Posterior cingulate gyrus (tissue), 11 donors: ENCODE measurements around the gene NNAT.
A peak's percentile ranks its signal among the peaks of the same experiment; 100 is the strongest.
"Not testable (repeated sequence)": the region's sequence is repeated elsewhere in the genome, so short reads cannot be mapped to it uniquely, and the experiment has no call there.

Experiments used
- DNase-seq, 10 donors: peaks; one replicate each; pipeline versions ENCODE4 v3.0.0 to v3.0.0-alpha.2; 2020 to 2021; ENCODE audit warnings: mixed read lengths in 3 of 10
- intact Hi-C: fragments of 100-400 bp; cut with DNase I; formaldehyde crosslinking; loops from one replicate; pipeline ENCODE4 v1.15.1; 2023

NNAT gene, protein sequence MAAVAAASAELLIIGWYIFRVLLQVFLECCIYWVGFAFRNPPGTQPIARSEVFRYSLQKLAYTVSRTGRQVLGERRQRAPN

DNA sequence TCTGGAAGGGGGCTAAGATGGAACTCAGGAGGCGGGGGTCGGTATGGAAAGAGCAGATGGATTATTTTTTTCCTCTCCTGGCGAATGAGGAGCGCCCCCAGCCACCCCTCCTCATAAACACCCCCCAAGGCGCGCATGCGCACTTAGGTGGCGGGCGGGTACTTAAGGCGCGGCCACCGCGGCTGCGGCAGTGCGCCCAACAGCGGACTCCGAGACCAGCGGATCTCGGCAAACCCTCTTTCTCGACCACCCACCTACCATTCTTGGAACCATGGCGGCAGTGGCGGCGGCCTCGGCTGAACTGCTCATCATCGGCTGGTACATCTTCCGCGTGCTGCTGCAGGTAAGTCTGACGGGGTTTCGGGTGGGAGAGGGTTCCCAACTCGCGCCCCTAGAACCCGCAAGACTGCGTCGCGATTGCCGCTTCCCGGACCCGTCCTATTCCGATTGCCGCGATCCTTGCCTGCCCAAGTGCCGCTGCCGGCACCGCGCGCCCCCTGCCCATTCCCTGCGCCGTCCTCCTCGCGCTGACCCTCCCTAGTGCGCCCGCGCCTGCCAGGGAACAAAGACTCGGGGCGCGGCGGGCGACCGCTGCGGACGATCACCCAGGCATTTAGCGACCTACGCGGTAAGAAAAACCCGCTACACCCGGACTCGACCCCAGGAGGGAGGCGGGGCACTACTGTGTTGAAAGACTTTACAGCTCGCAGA is at the start of gene NNAT:
Gene NNAT (plus strand): TSS at position 190 of the 711 bp plus-strand sequence. CDS start 82 bp downstream, at position 272.
- intact Hi-C loops = loop anchor here (5.0 kb wide), 1 partner anchor 114 kb away; no protein-coding TSS in a partner anchor
- peak in 7 of 10 donors; percentile 40 to 94 (median 54) for DNase-seq

DNA sequence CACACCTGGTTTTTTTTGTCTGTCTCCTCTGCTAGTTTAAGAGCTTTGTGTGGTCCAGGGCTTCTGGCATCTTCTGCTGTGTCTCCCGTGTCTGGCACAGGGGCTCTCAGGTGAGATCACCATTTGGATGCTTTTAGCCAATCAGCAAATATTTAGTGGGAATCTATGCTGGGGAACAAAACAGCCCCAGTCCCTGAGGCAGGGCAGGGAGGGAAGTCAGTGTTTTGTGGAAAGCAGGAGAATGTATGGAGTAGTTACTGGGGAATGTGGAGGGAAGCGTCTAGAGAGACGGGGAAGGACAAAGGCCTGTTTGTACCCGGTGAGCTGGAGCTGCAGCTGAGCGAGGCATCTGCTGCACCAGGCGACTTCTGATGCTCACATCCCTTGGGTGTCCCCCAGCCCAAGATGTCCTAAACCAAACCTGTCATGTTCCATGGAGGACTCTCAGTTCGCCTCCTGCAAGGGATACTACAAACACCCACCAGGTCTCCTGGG is 49.3 kb upstream of the NNAT start:
- intact Hi-C loops = no loop called here

DNA sequence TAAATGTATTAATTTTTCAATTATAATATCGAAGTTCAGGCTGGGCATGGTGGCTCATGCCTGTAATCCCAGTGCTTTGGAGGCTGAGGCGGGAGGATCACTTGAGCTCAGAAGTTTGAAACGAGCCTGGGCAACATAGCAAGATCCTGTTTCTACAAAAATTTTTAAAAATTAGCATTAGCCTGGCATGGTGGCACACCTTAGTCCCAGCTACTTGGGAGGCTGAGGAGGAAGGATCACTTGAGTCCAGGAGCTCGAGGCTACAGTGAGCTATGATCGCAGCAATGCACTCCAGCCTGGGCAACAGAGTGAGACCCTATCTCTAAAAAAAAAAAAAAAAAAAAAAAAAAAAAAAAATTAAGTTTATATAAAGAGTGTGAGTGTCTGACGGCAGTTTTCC is 48.6 kb upstream of the NNAT start:
- intact Hi-C loops, DNase-seq: not testable (repeated sequence)

More for the DNA sequence above, 49.3 kb upstream of the NNAT start:
- no peak for DNase-seq

DNA sequence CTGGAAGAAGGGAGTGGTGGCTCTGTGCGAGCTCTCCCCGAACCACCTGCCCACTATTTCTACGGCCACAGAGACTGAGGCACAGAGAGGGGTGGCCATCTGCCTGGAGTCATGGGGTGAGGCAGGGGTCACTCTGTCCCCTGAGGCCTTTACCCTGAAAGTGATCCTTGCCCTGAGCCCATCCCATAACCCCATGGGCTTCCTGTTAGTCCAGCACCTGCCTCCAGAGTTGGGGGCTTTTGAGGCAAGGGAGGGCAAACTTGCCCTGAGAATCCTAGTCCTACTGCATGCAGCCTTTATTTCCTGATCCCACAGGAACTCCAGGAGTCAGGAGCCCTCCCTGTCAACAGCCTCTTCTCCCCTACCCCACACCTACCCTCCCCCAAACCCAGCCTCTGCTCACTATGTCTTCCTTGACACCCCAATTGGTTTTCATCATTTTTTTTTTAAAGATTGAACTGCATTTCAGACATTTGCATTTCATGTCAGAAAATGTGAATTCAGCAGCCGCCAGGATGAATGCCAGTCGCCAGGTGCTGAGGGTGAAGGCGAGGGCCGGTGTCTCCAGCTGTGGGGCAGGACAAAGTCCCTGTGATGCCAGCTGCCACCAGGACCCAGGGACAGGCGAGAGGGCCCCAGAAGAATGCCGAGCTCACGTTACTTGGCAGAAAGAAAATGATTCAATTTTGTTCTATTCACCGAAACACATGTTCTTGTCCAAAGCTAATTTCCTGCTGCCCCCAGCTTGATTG is 47.6 kb upstream of the NNAT start:
- DNase-seq = no peak
- intact Hi-C loops = no loop called here

DNA sequence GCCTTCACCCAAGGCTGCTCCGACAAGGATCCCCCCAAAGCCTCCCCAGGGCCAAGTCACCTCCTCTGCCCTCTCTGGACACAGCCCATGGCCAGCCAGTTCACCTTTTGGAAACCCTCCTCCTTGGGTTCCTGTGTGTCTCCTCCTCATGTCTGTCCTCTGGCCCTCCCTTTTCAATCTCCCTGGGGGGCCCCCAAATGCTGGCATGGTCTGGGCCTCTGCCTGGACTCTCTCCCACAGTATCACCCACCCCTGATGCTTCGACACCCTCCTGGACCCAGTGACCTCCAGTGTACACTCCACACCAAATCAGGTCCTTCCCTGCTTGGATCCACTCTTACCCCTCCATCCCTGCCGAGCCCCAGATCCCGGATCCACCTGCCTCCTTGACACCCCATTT is 46.7 kb upstream of the NNAT start:
- intact Hi-C loops = no loop called here
- no peak for DNase-seq

DNA sequence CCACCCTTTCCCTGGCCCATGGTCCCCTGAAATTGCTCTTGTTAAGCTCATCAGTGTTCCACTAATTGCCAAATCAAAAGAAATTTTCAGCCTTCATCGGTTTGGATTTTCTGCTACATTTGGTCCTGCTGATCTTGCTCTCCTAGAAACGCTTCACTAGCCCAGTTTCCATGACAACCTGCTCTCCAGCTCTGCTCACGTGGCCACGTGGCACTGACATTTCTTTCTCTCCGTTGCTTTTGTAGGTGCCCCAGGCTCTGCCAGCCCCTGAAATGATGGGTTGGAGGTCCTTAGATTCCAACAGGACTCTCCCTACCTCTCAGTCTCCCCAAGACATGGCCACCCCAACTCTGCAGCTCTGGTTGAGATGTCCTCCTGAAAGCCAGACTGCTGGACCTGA is 45.8 kb upstream of the NNAT start:
- DNase-seq = peak in 9 of 10 donors; percentile 25 to 93 (median 62)

DNA sequence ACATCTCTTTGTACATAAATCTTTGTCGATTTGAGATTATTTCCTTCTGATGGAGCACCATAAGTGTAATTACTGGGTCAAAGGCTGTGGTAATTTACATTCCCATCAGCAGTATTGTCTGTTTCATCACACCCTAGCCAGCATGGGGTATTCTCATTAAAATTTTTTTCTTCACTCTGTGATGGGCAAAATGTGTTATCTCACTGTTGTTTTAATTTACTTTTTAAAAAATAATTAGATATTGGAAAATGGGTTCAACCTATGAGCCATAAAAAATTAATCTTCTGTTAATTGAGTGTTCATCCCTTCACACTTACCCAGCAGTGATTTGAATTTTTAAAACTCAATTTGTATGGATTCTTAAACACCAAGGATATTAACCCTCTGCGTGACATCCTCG is 44.0 kb upstream of the NNAT start:
- intact Hi-C loops = no loop called here
- DNase-seq = no peak

More for the DNA sequence above, 45.8 kb upstream of the NNAT start:
- intact Hi-C loops = no loop called here

DNA sequence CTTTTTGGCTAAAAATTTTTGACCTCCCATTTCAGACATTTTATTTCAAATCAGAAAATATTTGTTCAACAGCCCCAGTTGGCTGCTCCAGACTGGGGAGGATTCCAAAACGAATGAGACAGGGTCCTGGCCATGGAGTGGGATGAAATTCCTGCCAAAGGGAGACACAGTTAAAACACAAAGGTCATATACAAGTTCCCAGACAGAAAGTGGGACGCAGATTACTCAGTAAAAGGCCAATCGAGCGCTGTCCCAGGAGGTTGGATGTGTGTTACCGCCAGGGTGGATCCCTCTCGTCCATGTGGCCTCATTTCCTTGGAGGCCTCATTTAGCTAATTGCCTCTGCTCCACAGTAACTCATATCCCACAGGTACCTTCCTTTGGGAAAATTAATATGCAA is 41.8 kb upstream of the NNAT start:
- DNase-seq = no peak
- intact Hi-C loops = no loop called here

DNA sequence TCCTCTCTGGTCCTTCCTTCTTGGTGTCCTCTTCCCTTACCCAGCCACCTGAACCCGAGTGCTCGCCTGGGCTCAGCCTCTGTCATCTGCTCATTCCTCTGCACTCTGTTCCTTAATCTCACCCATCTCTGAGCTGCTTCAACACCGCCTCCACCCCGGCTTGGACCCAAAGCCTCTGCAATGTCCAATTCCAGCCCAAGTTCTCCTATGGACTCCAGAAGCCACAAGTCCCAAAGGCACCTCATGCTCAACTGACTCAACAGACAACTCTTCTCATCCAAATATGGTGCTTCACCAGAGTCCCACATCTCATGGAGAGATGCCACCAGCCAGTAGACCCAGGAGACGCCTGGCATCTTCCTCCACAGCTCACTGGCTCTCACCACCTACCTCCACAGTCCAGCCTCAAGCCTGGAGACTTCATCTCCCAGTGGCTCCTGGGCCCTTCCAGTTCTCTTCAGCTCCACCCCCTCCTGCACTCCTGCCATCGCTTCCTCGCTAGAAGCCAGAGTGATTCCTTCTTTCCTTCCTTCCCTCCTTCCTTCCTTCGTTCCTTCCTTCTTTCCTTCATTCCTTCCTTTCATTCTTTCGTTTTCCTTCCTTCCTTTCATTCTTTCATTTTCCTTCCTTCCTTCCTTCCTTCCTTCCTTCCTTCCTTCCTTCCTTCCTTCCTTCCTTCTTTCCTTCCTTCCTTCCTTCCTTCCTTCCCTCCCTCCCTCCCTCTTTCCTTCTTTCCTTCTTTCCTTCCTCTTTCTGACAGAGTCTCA is 40.9 kb upstream of the NNAT start:
- no peak for DNase-seq
- intact Hi-C loops = no loop called here

DNA sequence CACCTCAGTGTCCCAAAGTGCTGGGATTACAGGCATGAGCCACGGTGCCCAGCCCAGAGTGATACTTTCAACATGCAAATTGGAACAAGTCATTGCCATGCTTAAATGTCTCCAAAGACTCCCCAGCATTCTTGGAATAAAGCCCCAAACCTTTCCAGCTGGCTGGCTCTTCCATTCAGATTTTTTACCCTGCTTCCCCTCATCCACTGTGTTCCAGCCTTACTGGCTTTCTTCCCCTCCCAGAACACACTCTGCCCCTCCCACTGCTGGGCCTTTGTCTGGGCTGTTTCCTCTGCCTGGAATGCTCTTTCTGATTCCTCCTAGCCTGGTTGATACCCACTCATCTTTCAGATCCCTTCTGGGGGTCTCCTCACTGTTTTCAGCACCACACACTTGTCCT is 40.1 kb upstream of the NNAT start:
- no peak for DNase-seq
- intact Hi-C loops = no loop called here

DNA sequence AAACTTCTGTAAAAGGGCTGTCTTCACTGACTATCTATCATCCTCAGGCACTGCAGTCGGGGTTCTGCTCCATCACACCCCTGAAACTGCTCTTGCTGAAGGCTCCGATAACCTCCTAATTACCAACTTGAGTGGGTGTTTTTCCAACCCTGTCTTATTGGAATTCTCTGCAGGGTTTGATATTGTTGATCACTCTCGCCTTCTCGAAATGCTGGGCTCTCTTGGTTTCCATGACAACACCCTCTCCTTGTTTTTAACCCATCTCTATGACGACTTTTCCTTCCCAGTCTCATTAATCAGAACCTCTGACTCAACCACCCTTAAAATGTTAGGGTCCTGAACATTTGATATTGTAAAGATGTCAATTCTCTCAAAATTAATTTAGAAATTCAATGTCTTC is 39.4 kb upstream of the NNAT start:
- intact Hi-C loops = no loop called here
- DNase-seq = no peak

DNA sequence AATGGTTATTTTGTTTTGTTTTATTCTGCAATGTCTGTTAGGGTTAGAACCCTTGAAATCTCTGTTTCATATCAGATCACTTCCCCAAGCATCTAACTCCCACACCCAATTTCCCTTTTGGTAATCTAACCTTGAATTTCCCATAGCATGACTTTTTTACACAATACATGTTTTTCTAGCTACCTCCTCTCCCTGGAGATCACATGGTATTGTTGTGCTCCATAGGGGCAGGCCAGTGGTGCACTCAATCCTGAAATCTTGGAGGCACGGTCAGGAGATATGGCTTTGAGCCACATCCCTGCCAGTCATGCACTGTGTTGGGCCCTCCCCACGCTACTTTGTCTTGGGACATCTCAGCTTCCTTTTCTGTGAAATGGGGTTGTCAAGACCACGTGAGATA is 36.7 kb upstream of the NNAT start:
- intact Hi-C loops = no loop called here
- DNase-seq = no peak

DNA sequence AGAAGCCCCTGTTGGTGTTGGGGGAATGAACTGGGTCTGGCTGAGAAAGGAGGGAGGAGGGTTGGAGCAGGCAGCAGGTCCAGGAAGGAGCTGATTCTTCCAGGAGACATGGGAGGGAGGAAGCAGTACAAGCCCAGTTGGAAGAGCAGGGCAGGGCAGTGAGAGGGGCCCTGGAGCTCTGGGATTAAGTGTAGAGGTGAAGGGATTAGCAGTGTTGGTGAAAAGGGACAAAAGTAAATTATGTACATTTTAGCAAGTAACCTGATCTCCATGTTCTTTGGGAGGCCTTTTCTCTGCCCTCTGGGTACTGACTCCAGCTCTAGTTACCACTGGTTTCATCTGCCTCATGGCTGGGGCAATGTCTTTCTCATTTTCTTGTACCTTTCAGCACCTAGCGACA is 34.8 kb upstream of the NNAT start:
- intact Hi-C loops, DNase-seq: not testable (repeated sequence)

DNA sequence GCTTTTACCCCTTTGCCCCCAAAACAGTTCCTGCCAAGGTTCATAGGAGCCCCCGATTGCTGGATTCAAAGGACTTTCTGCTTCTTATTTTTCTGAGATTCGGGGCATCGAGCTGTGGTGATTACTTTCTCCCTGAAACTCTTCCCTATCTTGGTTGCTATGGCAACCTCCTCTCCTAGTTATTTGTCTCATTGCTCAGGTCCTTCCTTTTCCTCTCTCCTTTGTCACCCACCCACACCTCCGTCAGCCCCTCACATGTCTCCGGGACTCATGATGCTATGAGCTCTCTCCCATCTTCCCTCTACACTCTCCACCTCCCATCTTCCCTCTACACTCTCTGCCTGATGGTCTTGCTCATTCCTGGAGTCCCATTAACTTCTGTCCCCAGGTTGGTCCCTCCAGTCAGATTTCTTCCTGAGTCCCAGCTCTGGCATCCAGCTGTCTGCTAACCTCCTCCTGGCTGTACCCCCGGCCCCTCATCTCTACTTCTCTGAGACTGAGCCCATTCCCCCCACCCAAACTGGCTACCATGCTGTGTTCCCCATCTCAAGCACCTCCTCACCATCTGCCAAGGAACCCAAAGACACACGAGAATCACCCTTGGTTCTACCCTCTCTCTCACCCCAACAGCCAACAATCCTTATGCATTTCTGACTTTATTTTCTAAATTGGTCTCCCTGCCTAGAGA is 30.2 kb upstream of the NNAT start:
- intact Hi-C loops = no loop called here
- DNase-seq = peak in 2 of 10 donors; percentile 19 to 34

DNA sequence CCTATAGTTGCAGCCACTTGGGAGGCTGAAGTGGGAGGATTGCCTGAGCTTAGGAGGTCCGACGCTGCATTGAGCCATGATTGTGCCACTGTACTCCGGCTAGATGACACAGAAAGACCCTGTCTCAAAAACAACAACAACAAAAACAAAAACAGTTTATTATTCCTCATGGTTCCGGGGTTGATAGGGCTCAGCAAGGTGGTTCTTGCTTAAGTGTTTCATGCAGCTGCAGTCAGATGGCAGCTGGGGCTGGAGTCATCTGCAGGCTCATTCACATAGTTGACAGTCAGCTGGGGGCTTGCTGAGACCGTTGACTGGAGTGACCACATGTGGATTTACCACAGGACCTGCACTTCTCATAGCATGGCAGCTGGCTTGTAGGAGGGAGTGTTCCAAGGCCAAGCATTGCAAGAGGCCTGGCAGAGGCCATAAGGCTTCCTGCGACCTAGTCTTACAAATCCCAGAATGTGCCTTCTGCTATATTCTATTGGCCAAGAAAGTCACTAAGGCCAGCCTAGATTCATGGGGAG is 28.9 kb upstream of the NNAT start:
- intact Hi-C loops = no loop called here
- no peak for DNase-seq

DNA sequence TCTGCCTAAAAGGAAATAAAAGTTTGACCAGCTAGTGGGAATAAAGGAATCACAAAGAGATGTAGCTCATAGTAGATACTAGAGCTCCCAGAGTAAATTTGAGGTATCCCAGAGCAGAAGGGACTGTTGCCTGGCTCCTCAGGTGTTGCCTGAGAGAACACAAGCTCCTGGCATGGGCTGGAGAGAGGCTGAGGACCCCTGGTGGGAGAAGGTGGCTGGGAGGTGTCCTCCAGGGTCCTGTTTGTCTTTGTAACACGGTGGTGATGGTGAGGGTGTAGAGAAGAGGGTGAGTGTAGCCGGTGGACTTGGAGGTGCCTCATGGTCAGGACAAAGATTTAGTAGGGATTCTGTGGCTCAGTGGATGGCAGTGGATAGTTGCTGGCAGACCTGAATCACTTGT is 28.1 kb upstream of the NNAT start:
- intact Hi-C loops = no loop called here
- no peak for DNase-seq

DNA sequence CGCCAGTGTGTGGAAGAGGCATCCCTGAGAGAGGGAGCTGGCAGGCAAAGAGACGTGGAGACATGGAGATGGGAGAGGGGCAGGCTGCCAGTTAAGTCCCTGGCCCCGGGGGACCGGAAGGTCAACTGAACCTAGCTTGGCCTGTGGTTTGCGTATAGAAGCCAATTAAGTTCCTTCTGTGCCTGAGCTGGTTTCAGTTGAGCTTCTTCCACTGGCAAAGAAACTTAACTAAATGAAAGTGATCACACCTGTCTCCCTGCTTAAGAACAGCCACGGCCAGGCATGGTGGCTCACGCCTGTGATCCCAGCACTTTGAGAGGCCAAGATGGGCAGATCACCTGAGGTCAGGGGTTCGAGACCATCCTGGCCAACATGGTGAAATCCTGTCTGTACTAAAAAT is 26.7 kb upstream of the NNAT start:
- no peak for DNase-seq
- intact Hi-C loops = no loop called here

DNA sequence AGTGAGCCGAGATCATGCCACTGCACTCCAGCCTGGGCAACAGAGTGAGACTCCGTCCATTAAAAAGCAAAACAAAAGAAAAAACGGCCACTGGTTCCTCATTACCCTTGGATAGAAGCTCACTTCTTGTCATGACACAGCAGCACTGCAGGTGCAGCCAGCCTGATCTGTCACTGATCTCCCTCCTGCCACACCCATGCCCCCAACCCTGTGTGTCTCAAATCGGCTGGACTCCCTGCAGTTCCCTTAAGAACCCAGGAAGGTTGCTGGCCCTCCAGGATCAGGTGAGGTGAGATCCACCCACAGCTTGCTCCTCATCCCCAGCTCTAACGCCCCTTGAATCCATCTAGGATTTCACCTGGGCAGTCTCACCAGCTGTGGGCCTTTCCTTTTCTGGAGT is 26.3 kb upstream of the NNAT start:
- DNase-seq = no peak
- intact Hi-C loops = no loop called here

DNA sequence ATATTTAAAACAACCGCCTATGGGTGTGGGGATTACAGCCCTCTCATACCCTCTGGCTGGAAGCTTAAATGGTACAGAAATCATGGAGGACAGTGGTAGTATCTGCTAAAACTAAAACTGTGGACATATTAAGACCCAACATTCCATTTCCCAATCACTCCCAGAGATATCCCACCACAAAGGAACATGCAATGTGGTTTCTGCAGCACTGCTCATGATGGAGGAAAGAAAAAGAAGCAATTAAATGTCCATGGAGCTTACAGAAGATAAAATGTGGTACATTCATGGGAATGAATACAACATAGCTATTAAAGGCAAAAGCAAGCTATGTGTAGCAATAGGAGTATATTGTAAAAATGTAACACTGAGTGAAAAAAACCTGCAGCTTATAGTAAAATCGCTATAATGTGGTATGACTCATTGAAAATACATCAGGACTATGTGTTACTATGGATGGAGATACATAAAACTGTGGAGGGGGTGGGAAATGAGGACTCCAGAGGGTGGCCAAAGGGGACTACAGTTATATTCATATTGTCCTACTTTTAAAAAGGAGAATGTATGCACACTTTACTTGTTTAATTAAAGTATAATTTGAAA is 22.9 kb upstream of the NNAT start:
- DNase-seq = no peak
- intact Hi-C loops = no loop called here

DNA sequence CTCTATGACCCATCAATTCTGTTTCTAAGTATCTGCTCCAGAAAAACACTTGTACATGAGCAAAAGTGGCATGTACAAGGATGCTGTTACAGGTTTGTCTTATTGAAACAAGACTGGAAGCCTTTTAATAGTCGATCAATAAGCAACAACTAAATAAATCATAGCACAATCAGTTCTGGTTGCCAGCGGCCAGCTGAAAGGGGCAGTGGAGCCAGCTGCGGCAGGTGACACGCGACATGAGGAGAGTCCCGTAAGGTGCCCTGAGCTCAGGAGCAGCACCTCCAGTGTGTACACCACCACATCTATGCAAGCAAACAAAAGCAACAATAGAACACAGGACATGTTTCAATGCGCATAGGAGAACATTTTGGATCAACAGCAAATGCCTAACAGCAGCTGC is 20.7 kb upstream of the NNAT start:
- intact Hi-C loops = loop anchor here (10.0 kb wide), 1 partner anchor 76 kb away; no protein-coding TSS in a partner anchor
- peak in 1 of 10 donors; percentile 15 for DNase-seq
